ENCODE measurements around the gene KHNYN.
"Not testable (repeated sequence)": the region's sequence is repeated elsewhere in the genome, so short reads cannot be mapped to it uniquely, and the experiment has no call there.

The KHNYN gene

GRCh38 chr14:24463884-24464785 is 34.4 kb downstream of the KHNYN start:
- no peak for DNase-seq (ENCODE audit: insufficient read length, low spot score)
- TF ChIP-seq SPI1 (IDR thresholded peaks at IDR 0.05; ENCODE audit: low read depth, low read length) (no peak), TAF1 (IDR thresholded peaks at IDR 0.05; ENCODE audit: low read depth, low read length) (no peak), PAX5 (IDR thresholded peaks at IDR 0.05; ENCODE audit: insufficient read depth, low read length, severe bottlenecking) (no peak), POLR2AphosphoS5 (IDR thresholded peaks at IDR 0.05; ENCODE audit: low read depth, low read length) (no peak), POLR2A (IDR thresholded peaks at IDR 0.05; ENCODE audit: low read depth, low read length) (no peak), POU2F2 (IDR thresholded peaks at IDR 0.05; ENCODE audit: low read depth, low read length) (no peak)
- FAIRE-seq, result no peak

- FAIRE-seq (no peak), DNase-seq (ENCODE audit: insufficient read length, low spot score) (no peak)
- no peak for TF ChIP-seq POLR2A (IDR thresholded peaks at IDR 0.05; ENCODE audit: low read depth, low read length)
- no peak for TF ChIP-seq TAF1 (IDR thresholded peaks at IDR 0.05; ENCODE audit: low read depth, low read length)
- no peak for TF ChIP-seq POLR2AphosphoS5 (IDR thresholded peaks at IDR 0.05; ENCODE audit: low read depth, low read length)
- no peak for TF ChIP-seq SPI1 (IDR thresholded peaks at IDR 0.05; ENCODE audit: low read depth, low read length)
- no peak for TF ChIP-seq POU2F2 (IDR thresholded peaks at IDR 0.05; ENCODE audit: low read depth, low read length)
- TF ChIP-seq PAX5 (IDR thresholded peaks at IDR 0.05; ENCODE audit: insufficient read depth, low read length, severe bottlenecking), result no peak
These were observed 35.6 kb downstream of the KHNYN start for GRCh38 chr14:24465368-24465767.

GRCh38 chr14:24465805-24466204 is 36.1 kb downstream of the KHNYN start:
- no peak for FAIRE-seq
- TF ChIP-seq POU2F2 (IDR thresholded peaks at IDR 0.05; ENCODE audit: low read depth, low read length) (no peak), POLR2AphosphoS5 (IDR thresholded peaks at IDR 0.05; ENCODE audit: low read depth, low read length) (no peak), TAF1 (IDR thresholded peaks at IDR 0.05; ENCODE audit: low read depth, low read length) (no peak), SPI1 (IDR thresholded peaks at IDR 0.05; ENCODE audit: low read depth, low read length) (peak; percentile 31), PAX5 (IDR thresholded peaks at IDR 0.05; ENCODE audit: insufficient read depth, low read length, severe bottlenecking) (no peak), POLR2A (IDR thresholded peaks at IDR 0.05; ENCODE audit: low read depth, low read length) (no peak)
- DNase-seq (ENCODE audit: insufficient read length, low spot score), result no peak

GRCh38 chr14:24470450-24470849 is 40.7 kb downstream of the KHNYN start:
- FAIRE-seq; DNase-seq (ENCODE audit: insufficient read length, low spot score): not testable (repeated sequence)

GRCh38 chr14:24473211-24473610 is 43.5 kb downstream of the KHNYN start:
- TF ChIP-seq PAX5 (IDR thresholded peaks at IDR 0.05; ENCODE audit: insufficient read depth, low read length, severe bottlenecking), result no peak
- no peak for TF ChIP-seq POLR2AphosphoS5 (IDR thresholded peaks at IDR 0.05; ENCODE audit: low read depth, low read length)
- no peak for TF ChIP-seq POLR2A (IDR thresholded peaks at IDR 0.05; ENCODE audit: low read depth, low read length)
- TF ChIP-seq TAF1 (IDR thresholded peaks at IDR 0.05; ENCODE audit: low read depth, low read length), result no peak
- no peak for TF ChIP-seq SPI1 (IDR thresholded peaks at IDR 0.05; ENCODE audit: low read depth, low read length)
- no peak for TF ChIP-seq POU2F2 (IDR thresholded peaks at IDR 0.05; ENCODE audit: low read depth, low read length)
- FAIRE-seq (no peak), DNase-seq (ENCODE audit: insufficient read length, low spot score) (no peak)

GRCh38 chr14:24475261-24475660 is 45.5 kb downstream of the KHNYN start:
- FAIRE-seq (no peak), DNase-seq (ENCODE audit: insufficient read length, low spot score) (no peak)
- TF ChIP-seq TAF1 (IDR thresholded peaks at IDR 0.05; ENCODE audit: low read depth, low read length) (no peak), PAX5 (IDR thresholded peaks at IDR 0.05; ENCODE audit: insufficient read depth, low read length, severe bottlenecking) (no peak)

- FAIRE-seq; DNase-seq (ENCODE audit: insufficient read length, low spot score): not testable (repeated sequence)
These were observed 50.2 kb downstream of the KHNYN start for GRCh38 chr14:24479999-24480398.

- TF ChIP-seq SPI1 (IDR thresholded peaks at IDR 0.05; ENCODE audit: low read depth, low read length) (0 out of 2 replicates have a peak, but pooled peaks have one; percentile 13), PAX5 (IDR thresholded peaks at IDR 0.05; ENCODE audit: insufficient read depth, low read length, severe bottlenecking) (no peak)
- DNase-seq (ENCODE audit: insufficient read length, low spot score) (peak; percentile 70), FAIRE-seq (peak; percentile 84)
These were observed 52.0 kb downstream of the KHNYN start for GRCh38 chr14:24481622-24482324.

- FAIRE-seq; DNase-seq (ENCODE audit: insufficient read length, low spot score): not testable (repeated sequence)
These were observed 53.0 kb downstream of the KHNYN start for GRCh38 chr14:24482699-24483303.

- TF ChIP-seq SPI1 (IDR thresholded peaks at IDR 0.05; ENCODE audit: low read depth, low read length) (no peak), POLR2A (IDR thresholded peaks at IDR 0.05; ENCODE audit: low read depth, low read length) (no peak), PAX5 (IDR thresholded peaks at IDR 0.05; ENCODE audit: insufficient read depth, low read length, severe bottlenecking) (no peak), TAF1 (IDR thresholded peaks at IDR 0.05; ENCODE audit: low read depth, low read length) (no peak), POU2F2 (IDR thresholded peaks at IDR 0.05; ENCODE audit: low read depth, low read length) (no peak), POLR2AphosphoS5 (IDR thresholded peaks at IDR 0.05; ENCODE audit: low read depth, low read length) (no peak)
- no peak for DNase-seq (ENCODE audit: insufficient read length, low spot score)
- FAIRE-seq, result peak; percentile 26
These were observed 54.0 kb downstream of the KHNYN start for GRCh38 chr14:24483604-24484252.
